Astrocyte (in vitro differentiated cells and primary cell): ENCODE results near the gene DNAH17.

Source experiments
- EZH2 ChIP-seq: IDR thresholded peaks from 2 replicates; pipeline ENCODE4 v1.6.1; 2012; ENCODE audit warnings: mild to moderate bottlenecking, low read length, inconsistent platforms; ENCODE audit not compliant: insufficient read depth
- TF ChIP-seq, protein P1 (sequence below): IDR thresholded peaks from 2 replicates; pipeline ENCODE4 v1.5.1; 2011; ENCODE audit warnings: low read depth, mild to moderate bottlenecking, inconsistent platforms, low read length, moderate library complexity; ENCODE audit not compliant: insufficient read depth

DNA sequence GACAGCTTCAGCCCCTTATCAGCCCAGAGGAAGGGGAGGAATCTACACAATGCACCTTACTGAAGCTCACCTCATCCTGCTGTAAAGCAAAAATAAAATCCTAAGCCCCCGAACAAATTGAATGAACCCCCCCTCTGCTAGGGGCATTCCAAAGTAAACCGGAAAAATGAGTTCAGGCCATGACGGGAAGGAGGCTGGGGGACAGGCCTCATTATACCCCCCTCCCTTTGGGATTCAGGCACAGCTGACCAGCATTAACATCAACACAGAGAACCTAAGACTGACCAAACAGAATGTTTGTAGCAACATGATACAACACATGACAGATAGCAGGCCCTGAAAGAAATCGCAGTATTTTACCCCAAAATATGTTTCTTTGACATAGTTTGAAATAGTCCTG is 64.2 kb downstream of the DNAH17 start:
- TF ChIP-seq, protein P1, sequence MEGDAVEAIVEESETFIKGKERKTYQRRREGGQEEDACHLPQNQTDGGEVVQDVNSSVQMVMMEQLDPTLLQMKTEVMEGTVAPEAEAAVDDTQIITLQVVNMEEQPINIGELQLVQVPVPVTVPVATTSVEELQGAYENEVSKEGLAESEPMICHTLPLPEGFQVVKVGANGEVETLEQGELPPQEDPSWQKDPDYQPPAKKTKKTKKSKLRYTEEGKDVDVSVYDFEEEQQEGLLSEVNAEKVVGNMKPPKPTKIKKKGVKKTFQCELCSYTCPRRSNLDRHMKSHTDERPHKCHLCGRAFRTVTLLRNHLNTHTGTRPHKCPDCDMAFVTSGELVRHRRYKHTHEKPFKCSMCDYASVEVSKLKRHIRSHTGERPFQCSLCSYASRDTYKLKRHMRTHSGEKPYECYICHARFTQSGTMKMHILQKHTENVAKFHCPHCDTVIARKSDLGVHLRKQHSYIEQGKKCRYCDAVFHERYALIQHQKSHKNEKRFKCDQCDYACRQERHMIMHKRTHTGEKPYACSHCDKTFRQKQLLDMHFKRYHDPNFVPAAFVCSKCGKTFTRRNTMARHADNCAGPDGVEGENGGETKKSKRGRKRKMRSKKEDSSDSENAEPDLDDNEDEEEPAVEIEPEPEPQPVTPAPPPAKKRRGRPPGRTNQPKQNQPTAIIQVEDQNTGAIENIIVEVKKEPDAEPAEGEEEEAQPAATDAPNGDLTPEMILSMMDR: no peak
- TF ChIP-seq EZH2: no peak
